NCI-H1092 (cell line): ENCODE results near the gene ANAPC16.
A peak's percentile ranks its signal among the peaks of the same experiment; 100 is the strongest.
"Not testable (repeated sequence)": the region's sequence is repeated elsewhere in the genome, so short reads cannot be mapped to it uniquely, and the experiment has no call there.

ENCODE experiments used
- DNase-seq: peaks from one replicate; lab custom pipeline; 2025; lab: John Stamatoyannopoulos, UW

The ANAPC16 gene

GRCh38 chr10:72243822-72244437 lies 28.1 kb downstream of the ANAPC16 start:
- no peak for DNase-seq

- no peak for DNase-seq
Measured at GRCh38 chr10:72244573-72245038, 28.8 kb downstream of the ANAPC16 start.

GRCh38 chr10:72245949-72246525 lies 30.2 kb downstream of the ANAPC16 start:
- no peak for DNase-seq

DNA sequence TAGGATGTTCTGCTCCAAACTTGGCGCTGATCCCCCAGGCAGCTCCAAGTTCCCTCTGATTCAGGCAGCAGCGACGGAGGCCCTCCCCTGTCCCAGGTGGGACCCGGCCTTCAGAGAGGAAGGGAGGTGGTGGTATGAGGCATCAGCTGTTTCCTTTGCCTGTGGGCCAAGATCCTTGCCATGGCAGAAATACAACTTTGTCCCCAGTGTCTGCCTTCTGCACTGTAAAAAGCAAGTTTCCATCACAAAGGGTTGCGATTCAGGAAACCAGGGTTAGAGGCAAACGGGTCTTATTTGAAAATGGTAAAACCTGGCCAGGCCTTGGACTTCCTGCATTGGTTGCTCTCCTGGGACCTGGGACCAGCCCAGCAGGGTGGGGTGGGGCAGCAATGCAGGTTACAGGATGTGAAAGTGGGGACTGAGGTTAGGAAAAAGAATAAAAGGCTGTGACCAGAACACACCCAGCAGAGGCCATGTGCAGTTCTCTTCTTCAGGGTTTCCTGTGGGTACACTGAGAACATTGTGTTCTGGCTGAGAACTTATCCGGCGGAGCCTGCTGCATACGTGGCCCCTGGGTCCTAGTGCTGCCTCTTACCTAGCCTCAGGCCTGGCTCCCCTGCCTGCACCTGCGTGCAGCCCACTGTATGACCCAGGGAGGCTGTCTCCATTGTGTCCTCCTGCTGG lies 32.8 kb downstream of the ANAPC16 start:
- no peak for DNase-seq

DNA sequence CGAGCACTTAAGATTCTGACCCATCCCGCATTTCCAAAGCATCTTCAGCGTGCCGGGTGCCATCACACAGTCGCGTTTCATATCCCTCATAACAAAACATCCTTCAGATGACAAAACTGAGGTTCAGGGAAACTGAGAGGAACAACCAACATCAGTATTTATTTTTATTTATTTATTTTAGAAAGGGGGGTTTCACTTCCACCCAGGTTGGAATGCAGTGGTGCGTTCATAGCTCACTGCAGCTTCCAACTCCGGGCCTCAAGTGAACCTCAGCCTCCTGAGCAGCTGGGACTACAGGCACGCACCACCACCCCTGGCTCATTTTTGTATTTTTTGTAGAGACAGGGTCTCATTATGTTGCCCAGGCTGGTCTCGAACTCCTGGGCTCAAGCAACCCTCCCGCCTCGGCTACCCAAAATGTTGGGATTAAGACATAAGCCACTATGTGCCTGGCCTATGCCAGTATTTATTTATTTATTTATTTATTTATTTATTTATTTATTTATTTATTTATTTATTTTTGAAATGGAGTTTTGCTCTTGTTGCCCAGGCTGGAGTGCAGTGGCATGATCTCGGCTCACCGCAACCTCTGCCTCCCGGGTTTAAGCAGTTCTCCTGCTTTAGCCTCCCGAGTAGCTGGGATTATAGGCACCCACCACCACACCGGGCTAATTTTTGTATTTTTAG lies 33.5 kb downstream of the ANAPC16 start:
- not testable (repeated sequence) for DNase-seq

DNA sequence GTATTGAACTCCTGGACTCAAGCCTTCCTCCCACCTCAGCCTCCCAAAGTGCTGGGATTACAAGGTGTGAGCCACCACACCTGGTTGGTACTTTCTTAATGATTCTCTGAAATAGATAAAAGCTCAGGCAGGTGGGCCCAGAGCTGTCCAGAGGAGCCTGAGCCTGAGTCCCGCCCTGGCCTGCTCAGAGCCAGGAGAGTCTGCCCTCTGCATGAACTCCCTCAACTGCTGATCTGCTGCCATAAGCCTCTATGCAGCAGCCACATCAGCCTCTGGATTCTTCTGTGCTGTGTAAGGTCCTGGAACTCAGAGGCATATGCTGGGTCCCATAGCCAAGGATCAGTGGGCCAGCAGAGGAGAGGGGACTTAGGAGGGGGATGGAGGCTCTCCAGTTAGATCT lies 34.9 kb downstream of the ANAPC16 start:
- no peak for DNase-seq

- DNase-seq: no peak
Measured at GRCh38 chr10:72251635-72252034, 35.8 kb downstream of the ANAPC16 start.

GRCh38 chr10:72252972-72253371 lies 37.2 kb downstream of the ANAPC16 start:
- no peak for DNase-seq

- DNase-seq: no peak
Measured at GRCh38 chr10:72253578-72253977, 37.8 kb downstream of the ANAPC16 start.

GRCh38 chr10:72254813-72255568 lies 39.2 kb downstream of the ANAPC16 start:
- DNase-seq: peak; percentile 23

GRCh38 chr10:72255977-72256729 lies 40.3 kb downstream of the ANAPC16 start:
- no peak for DNase-seq

DNA sequence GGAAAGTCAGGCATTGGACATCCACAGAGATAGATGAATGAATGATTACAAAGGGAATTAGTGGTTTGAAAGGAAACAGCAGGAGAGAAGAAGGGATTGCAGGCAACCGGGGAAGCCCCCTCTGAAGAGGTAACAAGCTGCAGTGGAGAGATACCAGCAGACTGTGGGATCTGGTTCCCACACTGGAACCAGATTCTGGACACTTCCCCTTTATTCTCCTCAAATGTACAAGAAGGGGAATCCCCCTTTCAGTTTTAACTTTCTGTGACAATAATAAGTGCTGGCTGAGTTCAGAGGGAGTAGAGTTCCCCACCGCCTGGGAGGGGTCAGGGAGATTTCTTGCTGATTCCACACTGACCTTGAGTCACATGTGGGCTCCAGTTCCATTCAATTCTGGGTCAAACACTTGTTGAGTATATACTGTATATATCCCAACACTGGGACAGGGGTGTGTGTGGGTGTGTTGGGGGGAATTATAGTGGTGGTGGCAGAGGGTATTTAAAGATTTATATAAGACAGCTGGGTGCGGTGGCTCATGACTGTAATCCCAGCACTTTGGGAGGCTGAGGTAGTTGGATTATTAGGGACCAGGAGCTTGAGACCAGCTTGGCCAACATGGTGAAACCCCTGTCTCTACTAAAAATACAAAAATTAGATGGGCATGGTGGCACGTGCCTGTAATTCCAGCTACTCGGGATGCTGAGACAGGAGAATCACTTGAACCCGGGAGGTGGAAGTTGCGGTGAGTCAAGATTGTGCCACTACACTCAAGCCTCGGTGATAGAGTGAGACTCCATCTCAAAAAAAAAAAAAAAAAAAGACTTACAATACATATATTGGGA lies 41.5 kb downstream of the ANAPC16 start:
- DNase-seq: no peak

GRCh38 chr10:72258617-72259016 lies 42.8 kb downstream of the ANAPC16 start:
- DNase-seq: no peak

DNA sequence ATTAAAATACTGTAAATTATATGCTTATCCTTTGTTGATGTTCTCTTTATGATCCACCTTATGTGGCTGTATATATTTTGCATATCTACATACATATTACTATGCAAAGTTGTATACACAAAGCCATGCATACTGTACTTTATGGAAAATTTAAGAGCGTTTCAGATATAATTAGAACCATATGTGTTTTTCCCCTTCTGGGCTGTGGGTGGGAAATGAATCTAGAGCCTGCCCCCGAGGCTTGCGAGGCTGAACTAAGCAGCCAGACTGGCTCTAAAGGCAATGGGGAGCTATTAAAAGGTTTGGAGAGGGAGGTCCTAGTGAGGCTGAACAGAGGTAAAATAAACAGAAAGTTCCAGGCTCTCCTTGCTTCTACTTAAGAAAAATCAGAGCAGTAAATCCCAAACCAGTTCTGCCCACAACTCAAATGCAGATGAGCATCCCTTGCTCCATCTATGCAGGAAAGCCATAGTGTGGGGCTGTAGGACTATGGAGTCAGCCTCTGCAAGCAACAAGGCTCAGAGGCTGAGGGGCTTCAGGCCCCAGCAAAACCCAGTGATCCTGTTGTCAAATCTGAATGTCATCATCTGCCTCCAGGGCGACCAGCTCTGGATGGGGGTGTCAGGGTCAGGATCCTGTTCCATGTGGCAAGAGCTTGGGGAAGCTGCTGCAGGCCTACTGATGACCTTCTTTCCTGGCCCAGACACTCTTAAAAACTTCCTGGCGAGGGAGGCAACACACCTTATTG lies 43.9 kb downstream of the ANAPC16 start:
- DNase-seq: no peak

DNA sequence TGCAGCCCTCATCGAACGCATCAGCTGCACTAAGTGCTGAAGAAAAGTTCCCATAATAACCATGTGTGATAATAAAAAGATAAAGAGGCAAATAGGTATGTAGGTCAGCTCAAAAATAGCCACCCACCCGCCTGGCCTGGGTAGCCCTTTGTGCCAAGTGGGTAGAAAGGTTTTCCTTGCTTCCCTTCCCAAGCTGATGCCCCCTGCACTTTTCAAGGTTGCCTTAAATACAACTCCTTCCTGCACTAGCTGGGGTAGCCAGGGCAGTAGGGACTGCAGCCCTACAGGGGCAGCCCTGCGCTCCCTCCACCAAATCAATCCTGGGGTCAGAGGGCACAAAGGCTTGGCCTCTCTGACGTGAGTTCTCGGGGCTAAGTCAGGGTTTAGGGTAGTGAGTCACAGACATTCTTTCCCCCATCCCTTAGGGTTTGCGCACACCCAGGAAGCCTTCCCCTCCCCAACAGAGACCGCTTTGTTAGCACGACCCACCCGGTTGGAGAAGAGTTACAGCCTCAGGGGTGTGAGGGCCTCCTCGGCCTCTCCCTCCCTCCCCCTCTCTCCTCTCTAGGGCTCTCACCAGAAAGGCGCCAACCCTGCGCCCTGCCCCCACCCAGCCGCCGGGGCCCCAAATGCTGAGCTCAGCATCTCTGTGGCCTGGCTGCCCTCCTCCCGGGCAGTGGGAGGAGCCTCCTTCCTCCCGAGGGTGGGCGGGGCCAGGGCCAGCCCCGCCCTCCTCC lies 44.6 kb downstream of the ANAPC16 start:
- DNase-seq: peak; percentile 67

- no peak for DNase-seq
Measured at GRCh38 chr10:72260976-72261783, 45.4 kb downstream of the ANAPC16 start.

DNA sequence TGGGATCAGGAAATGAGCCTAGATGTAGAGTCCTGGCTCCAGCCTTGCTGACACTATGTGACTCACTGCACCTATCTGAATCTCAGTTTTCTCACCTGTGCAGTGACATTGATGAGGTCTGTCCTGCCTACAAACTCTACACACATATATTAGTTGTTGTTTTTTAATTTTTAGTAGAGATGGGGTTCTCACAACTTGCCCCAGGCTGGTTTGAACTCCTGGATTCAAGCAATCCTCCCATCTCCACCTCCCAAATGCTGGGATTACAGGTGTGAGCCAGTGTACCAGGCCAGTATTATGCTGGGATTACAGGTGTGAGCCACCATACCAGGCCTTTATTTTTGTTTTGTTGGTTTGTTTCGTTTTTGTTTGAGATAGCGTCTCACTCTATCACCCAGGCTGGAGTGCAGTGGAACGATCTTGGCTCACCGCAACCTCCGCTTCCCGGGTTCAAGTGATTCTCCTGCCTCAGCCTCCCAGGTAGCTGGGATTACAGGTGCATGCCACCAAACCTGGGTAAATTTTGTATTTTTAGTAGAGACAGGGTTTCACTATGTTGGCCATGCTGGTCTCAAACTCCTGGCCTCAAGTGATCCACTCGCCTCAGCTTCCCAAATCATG lies 46.1 kb downstream of the ANAPC16 start:
- no peak for DNase-seq
